ENCODE data around the gene SEC11A. TPM values are rescaled to one million over a fixed set of nuclear protein-coding genes. Genes with fewer than 3 reads are reported as not detected.
A peak's percentile ranks its signal among the peaks of the same experiment; 100 is the strongest.
"Not testable (repeated sequence)": the region's sequence is repeated elsewhere in the genome, so short reads cannot be mapped to it uniquely, and the experiment has no call there.

SEC11A gene
- total and polyA plus RNA-seq, 4 donors = 99.3 to 327 (median 154) TPM

- ATAC-seq (ENCODE audit: low FRiP score) (no peak), DNase-seq (no peak)
- 87 to 88% methylated on average over 8 of the region's 8 CpGs for WGBS, 2 donors
- H3K4me1 ChIP-seq (ENCODE audit: control insufficient read depth in 1 of 2, insufficient read depth in 2 of 2, low read length in 2 of 2) = peaks cover 3 to 15% of the 10 kb centered on the region in 2 donors
- no peak overlapping the region for H3K4me3 ChIP-seq (ENCODE audit: low read length in 2 of 2)
- no peak overlapping the region for H3K27ac ChIP-seq (ENCODE audit: low read depth in 1 of 2, low read length in 2 of 2)
- intact Hi-C loops (cut with DNase I) = no loop called here
- H3K27me3 ChIP-seq (ENCODE audit: control insufficient read depth in 1 of 2, insufficient read depth in 2 of 2, low read length in 1 of 2) = no peaks in the 10 kb centered on the region
- H3K36me3 ChIP-seq (ENCODE audit: control insufficient read depth in 1 of 2, insufficient read depth in 2 of 2, low read length in 1 of 2) = no peaks in the 10 kb centered on the region
- no peaks in the 10 kb centered on the region for H3K9me3 ChIP-seq (ENCODE audit: control insufficient read depth, low read length)
These were observed 16.3 kb downstream of the SEC11A start for GRCh38 chr15:84699538-84700191.

- intact Hi-C loops (cut with DNase I) = no loop called here
- WGBS, 2 donors = 20 to 25% methylated on average over 1 of the region's 1 CpG
- Histone ChIP-seq H3K9me3 (ENCODE audit: control insufficient read depth, low read length) (no peaks in the 10 kb centered on the region), H3K4me3 (ENCODE audit: low read length in 2 of 2) (no peak overlapping the region), H3K36me3 (ENCODE audit: control insufficient read depth in 1 of 2, insufficient read depth in 2 of 2, low read length in 1 of 2) (no peaks in the 10 kb centered on the region), H3K4me1 (ENCODE audit: control insufficient read depth in 1 of 2, insufficient read depth in 2 of 2, low read length in 2 of 2) (peaks cover 0 to 6% of the 10 kb centered on the region in 2 donors), H3K27me3 (ENCODE audit: control insufficient read depth in 1 of 2, insufficient read depth in 2 of 2, low read length in 1 of 2) (no peaks in the 10 kb centered on the region), H3K27ac (ENCODE audit: low read depth in 1 of 2, low read length in 2 of 2) (no peak overlapping the region)
- ATAC-seq (ENCODE audit: low FRiP score) (no peak), DNase-seq (no peak)
These were observed 18.5 kb downstream of the SEC11A start for GRCh38 chr15:84697236-84697990.

GRCh38 chr15:84696757-84697156, 19.2 kb downstream of the SEC11A start:
- H3K9me3 ChIP-seq (ENCODE audit: control insufficient read depth, low read length) = no peaks in the 10 kb centered on the region
- no peak overlapping the region for H3K4me3 ChIP-seq (ENCODE audit: low read length in 2 of 2)
- H3K27ac ChIP-seq (ENCODE audit: low read depth in 1 of 2, low read length in 2 of 2) = no peak overlapping the region
- H3K27me3 ChIP-seq (ENCODE audit: control insufficient read depth in 1 of 2, insufficient read depth in 2 of 2, low read length in 1 of 2) = no peaks in the 10 kb centered on the region
- no peaks in the 10 kb centered on the region for H3K36me3 ChIP-seq (ENCODE audit: control insufficient read depth in 1 of 2, insufficient read depth in 2 of 2, low read length in 1 of 2)
- intact Hi-C loops (cut with DNase I) = no loop called here
- ATAC-seq (ENCODE audit: low FRiP score) (no peak), DNase-seq (no peak)
- H3K4me1 ChIP-seq (ENCODE audit: control insufficient read depth in 1 of 2, insufficient read depth in 2 of 2, low read length in 2 of 2) = peaks cover 0 to 6% of the 10 kb centered on the region in 2 donors
- 86 to 90% methylated on average over 4 of the region's 4 CpGs for WGBS, 2 donors

- no peak overlapping the region for H3K27ac ChIP-seq (ENCODE audit: low read depth in 1 of 2, low read length in 2 of 2)
- no peaks in the 10 kb centered on the region for H3K27me3 ChIP-seq (ENCODE audit: control insufficient read depth in 1 of 2, insufficient read depth in 2 of 2, low read length in 1 of 2)
- no peaks in the 10 kb centered on the region for H3K9me3 ChIP-seq (ENCODE audit: control insufficient read depth, low read length)
- no peaks in the 10 kb centered on the region for H3K4me1 ChIP-seq (ENCODE audit: control insufficient read depth in 1 of 2, insufficient read depth in 2 of 2, low read length in 2 of 2)
- DNase-seq (no peak), ATAC-seq (ENCODE audit: low FRiP score) (no peak)
- WGBS, 2 donors = 91 to 93% methylated on average over 8 of the region's 8 CpGs
- intact Hi-C loops (cut with DNase I) = no loop called here
- peaks cover 2 to 3% of the 10 kb centered on the region in 2 donors for H3K36me3 ChIP-seq (ENCODE audit: control insufficient read depth in 1 of 2, insufficient read depth in 2 of 2, low read length in 1 of 2)
- H3K4me3 ChIP-seq (ENCODE audit: low read length in 2 of 2) = no peak overlapping the region
These were observed 25.6 kb downstream of the SEC11A start for GRCh38 chr15:84690342-84690741.

GRCh38 chr15:84689858-84690257, 26.1 kb downstream of the SEC11A start:
- Histone ChIP-seq H3K27me3 (ENCODE audit: control insufficient read depth in 1 of 2, insufficient read depth in 2 of 2, low read length in 1 of 2) (no peaks in the 10 kb centered on the region), H3K27ac (ENCODE audit: low read depth in 1 of 2, low read length in 2 of 2) (no peak overlapping the region), H3K36me3 (ENCODE audit: control insufficient read depth in 1 of 2, insufficient read depth in 2 of 2, low read length in 1 of 2) (peaks cover 2 to 3% of the 10 kb centered on the region in 2 donors), H3K4me3 (ENCODE audit: low read length in 2 of 2) (no peak overlapping the region), H3K9me3 (ENCODE audit: control insufficient read depth, low read length) (no peaks in the 10 kb centered on the region), H3K4me1 (ENCODE audit: control insufficient read depth in 1 of 2, insufficient read depth in 2 of 2, low read length in 2 of 2) (no peaks in the 10 kb centered on the region)
- intact Hi-C loops (cut with DNase I) = no loop called here
- DNase-seq = no peak
- WGBS, 2 donors = 90 to 95% methylated on average over 4 of the region's 4 CpGs
- no peak for ATAC-seq (ENCODE audit: low FRiP score)

- H3K4me1 ChIP-seq (ENCODE audit: control insufficient read depth in 1 of 2, insufficient read depth in 2 of 2, low read length in 2 of 2); intact Hi-C loops (cut with DNase I); ATAC-seq (ENCODE audit: low FRiP score); DNase-seq; H3K36me3 ChIP-seq (ENCODE audit: control insufficient read depth in 1 of 2, insufficient read depth in 2 of 2, low read length in 1 of 2); H3K9me3 ChIP-seq (ENCODE audit: control insufficient read depth, low read length); H3K27me3 ChIP-seq (ENCODE audit: control insufficient read depth in 1 of 2, insufficient read depth in 2 of 2, low read length in 1 of 2); H3K27ac ChIP-seq (ENCODE audit: low read depth in 1 of 2, low read length in 2 of 2); H3K4me3 ChIP-seq (ENCODE audit: low read length in 2 of 2): not testable (repeated sequence)
- 87 to 92% methylated on average over 7 of the region's 7 CpGs for WGBS, 2 donors
These were observed 29.5 kb downstream of the SEC11A start for GRCh38 chr15:84686446-84686845.

- intact Hi-C loops (cut with DNase I) = no loop called here
- Histone ChIP-seq H3K4me3 (ENCODE audit: low read length in 2 of 2) (no peak overlapping the region), H3K27me3 (ENCODE audit: control insufficient read depth in 1 of 2, insufficient read depth in 2 of 2, low read length in 1 of 2) (no peaks in the 10 kb centered on the region), H3K9me3 (ENCODE audit: control insufficient read depth, low read length) (no peaks in the 10 kb centered on the region), H3K4me1 (ENCODE audit: control insufficient read depth in 1 of 2, insufficient read depth in 2 of 2, low read length in 2 of 2) (no peaks in the 10 kb centered on the region), H3K36me3 (ENCODE audit: control insufficient read depth in 1 of 2, insufficient read depth in 2 of 2, low read length in 1 of 2) (peaks cover 0 to 3% of the 10 kb centered on the region in 2 donors), H3K27ac (ENCODE audit: low read depth in 1 of 2, low read length in 2 of 2) (no peak overlapping the region)
- 73 to 77% methylated on average over 5 of the region's 5 CpGs for WGBS, 2 donors
- DNase-seq (peak; percentile 73 to 79), ATAC-seq (ENCODE audit: low FRiP score) (no peak)
These were observed 30.6 kb downstream of the SEC11A start for GRCh38 chr15:84685304-84685703.

- Histone ChIP-seq H3K27ac (ENCODE audit: low read depth in 1 of 2, low read length in 2 of 2) (no peak overlapping the region), H3K4me1 (ENCODE audit: control insufficient read depth in 1 of 2, insufficient read depth in 2 of 2, low read length in 2 of 2) (no peaks in the 10 kb centered on the region), H3K9me3 (ENCODE audit: control insufficient read depth, low read length) (no peaks in the 10 kb centered on the region), H3K36me3 (ENCODE audit: control insufficient read depth in 1 of 2, insufficient read depth in 2 of 2, low read length in 1 of 2) (peaks cover 2 to 3% of the 10 kb centered on the region in 2 donors), H3K4me3 (ENCODE audit: low read length in 2 of 2) (no peak overlapping the region), H3K27me3 (ENCODE audit: control insufficient read depth in 1 of 2, insufficient read depth in 2 of 2, low read length in 1 of 2) (no peaks in the 10 kb centered on the region)
- WGBS, 2 donors = 50 to 100% methylated on average over 1 of the region's 1 CpG
- no peak for ATAC-seq (ENCODE audit: low FRiP score)
- no peak for DNase-seq
- intact Hi-C loops (cut with DNase I) = no loop called here
These were observed 31.8 kb downstream of the SEC11A start for GRCh38 chr15:84684092-84684491.

GRCh38 chr15:84681831-84682230, 34.1 kb downstream of the SEC11A start:
- no peaks in the 10 kb centered on the region for H3K27me3 ChIP-seq (ENCODE audit: control insufficient read depth in 1 of 2, insufficient read depth in 2 of 2, low read length in 1 of 2)
- DNase-seq (no peak), ATAC-seq (ENCODE audit: low FRiP score) (no peak)
- H3K9me3 ChIP-seq (ENCODE audit: control insufficient read depth, low read length) = no peaks in the 10 kb centered on the region
- H3K27ac ChIP-seq (ENCODE audit: low read depth in 1 of 2, low read length in 2 of 2) = no peak overlapping the region
- H3K4me1 ChIP-seq (ENCODE audit: control insufficient read depth in 1 of 2, insufficient read depth in 2 of 2, low read length in 2 of 2) = no peaks in the 10 kb centered on the region
- no peak overlapping the region for H3K4me3 ChIP-seq (ENCODE audit: low read length in 2 of 2)
- H3K36me3 ChIP-seq (ENCODE audit: control insufficient read depth in 1 of 2, insufficient read depth in 2 of 2, low read length in 1 of 2) = peaks cover 2 to 3% of the 10 kb centered on the region in 2 donors
- intact Hi-C loops (cut with DNase I) = no loop called here
- WGBS, 2 donors = 94 to 100% methylated on average over 3 of the region's 3 CpGs
